Ovary (tissue), 3 donors: ENCODE measurements around the gene CTAGE9.

Source experiments
- CTCF ChIP-seq, 3 donors: fragments of 450-650 bp in 2 of 3; fragments of 200-600 bp in 1 of 3; IDR thresholded peaks; one replicate each; pipeline versions ENCODE4 v1.5.1 to v1.8.0; 2016 to 2022; ENCODE audit warnings: antibody characterized with exemption in 3 of 3, mild to moderate bottlenecking in 1 of 3
- POLR2A ChIP-seq: fragments of 450-650 bp; IDR thresholded peaks from one replicate; pipeline ENCODE4 v1.6.1; 2017; ENCODE audit warnings: antibody characterized with exemption, mild to moderate bottlenecking, moderate library complexity
- donor health status: DM: no; HTN: no; CAD: no.

- TF ChIP-seq CTCF (IDR thresholded peaks at IDR 0.05): no peak
- no peak for TF ChIP-seq POLR2A
These were observed 32.4 kb downstream of the CTAGE9 start for GRCh38 chr6:131678442-131678841.
